GM21390 (cell line): ENCODE results near the gene EZH2.

ENCODE experiments used
- ATAC-seq: cut with Tn5 transposase; IDR thresholded peaks from one replicate; pipeline ENCODE4 v1.9.1; 2021; ENCODE audit not compliant: unreplicated experiment

Gene EZH2

DNA sequence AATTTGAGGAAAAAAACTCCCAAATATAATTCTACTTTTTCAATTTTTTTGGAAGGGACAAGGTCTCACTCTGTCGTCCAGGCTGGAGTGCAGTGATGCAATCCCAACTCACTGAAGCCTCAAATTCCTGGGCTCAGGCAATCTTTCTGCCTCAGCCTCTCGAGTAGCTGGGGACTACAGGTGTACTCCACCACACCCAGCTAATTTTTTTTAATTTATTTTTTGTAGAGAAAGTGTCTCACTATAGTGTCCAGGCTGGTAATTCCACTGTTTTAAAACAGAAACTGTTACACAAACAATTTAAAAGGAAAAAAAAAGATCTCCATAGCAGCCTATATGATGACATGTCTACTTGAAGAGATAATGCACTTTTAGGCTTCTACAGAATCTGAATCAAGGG is 25.6 kb downstream of the EZH2 start:
- ATAC-seq, result no peak

DNA sequence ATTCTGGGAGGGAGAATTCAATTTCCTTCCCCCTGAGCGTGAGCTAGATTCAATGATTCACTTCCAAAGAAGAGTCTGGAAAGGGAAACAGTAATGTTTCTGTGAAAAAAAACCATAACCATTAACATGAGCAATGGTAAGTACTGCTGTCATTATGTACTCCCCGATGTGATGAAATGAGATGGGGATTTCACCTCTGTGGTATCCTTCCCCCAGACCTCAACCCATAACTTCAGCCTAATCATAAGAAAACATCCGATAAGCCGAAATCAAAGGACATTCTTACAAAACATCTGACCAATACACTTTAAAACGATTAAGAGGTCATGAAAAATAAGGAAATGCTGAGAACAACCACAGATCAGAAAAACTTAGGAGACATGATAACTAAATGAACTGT is 27.2 kb downstream of the EZH2 start:
- no peak for ATAC-seq

DNA sequence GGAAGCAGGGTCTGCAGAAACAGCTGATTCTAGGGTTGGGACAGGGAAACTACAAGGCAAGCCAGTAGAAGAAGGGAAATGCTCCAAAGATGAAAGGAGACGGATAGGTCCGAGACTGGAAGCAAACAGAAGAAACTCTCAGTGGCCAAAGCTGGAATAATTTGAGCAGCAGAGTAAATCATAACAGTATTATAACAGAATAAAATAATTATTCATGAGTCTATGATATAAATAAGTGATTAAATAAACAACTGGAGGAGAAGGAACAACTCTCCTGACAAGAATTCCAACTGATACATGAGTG is 27.6 kb downstream of the EZH2 start:
- no peak for ATAC-seq

GRCh38 chr7:148854983-148855382 is 29.1 kb downstream of the EZH2 start:
- no peak for ATAC-seq

GRCh38 chr7:148852272-148852671 is 31.8 kb downstream of the EZH2 start:
- ATAC-seq, result no peak

DNA sequence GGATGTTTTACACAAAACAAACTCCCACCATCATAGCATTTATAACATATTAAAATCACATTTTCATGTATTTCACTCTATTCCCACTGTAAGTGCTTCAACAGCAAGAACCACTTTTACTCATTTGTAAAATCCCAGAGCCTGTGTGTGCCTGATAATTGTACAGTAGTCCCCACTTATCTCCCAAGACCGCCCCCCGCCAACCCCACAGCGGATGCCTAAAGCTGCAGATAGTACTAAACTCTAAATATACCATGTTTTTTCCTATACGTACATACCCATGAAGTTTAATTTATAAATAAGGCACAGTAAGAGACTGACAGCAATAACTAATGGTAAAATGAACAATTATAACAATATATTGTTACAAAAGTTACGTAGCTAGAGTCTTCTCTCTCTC is 33.5 kb downstream of the EZH2 start:
- ATAC-seq, result no peak

GRCh38 chr7:148849393-148850098 is 34.5 kb downstream of the EZH2 start:
- ATAC-seq, result no peak

GRCh38 chr7:148847815-148848734 is 36.0 kb downstream of the EZH2 start:
- no peak for ATAC-seq

DNA sequence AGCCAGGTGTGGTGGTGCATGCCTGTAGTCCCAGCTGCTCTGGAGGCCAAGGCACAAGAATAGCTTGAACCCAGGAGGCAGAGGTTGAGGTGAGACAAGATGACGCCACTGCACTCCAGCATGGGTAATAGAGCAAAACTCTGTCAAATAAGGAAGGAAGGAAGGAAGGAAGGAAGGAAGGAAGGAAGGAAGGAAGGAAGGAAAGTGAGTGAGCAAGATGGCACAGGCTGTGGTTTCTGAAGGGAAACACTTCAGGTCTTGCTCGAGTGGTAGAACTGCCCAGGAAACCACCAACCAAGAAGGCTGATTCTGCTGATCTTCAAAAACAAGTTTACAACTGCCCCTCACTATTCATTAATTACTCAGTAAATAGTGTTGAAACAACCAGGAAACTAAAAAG is 45.2 kb downstream of the EZH2 start:
- ATAC-seq, result no peak

GRCh38 chr7:148835854-148836253 is 48.2 kb downstream of the EZH2 start:
- no peak for ATAC-seq

DNA sequence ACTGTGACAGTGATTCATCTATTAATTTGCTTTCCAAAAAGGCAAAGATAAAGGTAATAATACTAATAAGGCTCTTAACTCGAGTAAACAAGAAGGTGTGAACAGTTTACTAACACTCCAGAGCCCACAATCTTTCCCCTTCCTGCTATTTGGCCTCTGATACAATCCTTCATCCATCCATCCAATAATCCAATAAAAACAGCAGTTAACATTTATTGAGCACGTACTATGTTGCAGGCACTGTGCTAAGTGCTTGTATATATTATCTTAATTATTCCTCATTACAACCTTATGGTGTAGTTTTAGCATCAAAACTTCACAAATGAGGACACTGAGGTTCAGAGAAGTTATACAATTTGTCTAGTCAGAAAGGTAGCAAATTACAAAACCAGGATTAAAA is 49.5 kb downstream of the EZH2 start:
- no peak for ATAC-seq

DNA sequence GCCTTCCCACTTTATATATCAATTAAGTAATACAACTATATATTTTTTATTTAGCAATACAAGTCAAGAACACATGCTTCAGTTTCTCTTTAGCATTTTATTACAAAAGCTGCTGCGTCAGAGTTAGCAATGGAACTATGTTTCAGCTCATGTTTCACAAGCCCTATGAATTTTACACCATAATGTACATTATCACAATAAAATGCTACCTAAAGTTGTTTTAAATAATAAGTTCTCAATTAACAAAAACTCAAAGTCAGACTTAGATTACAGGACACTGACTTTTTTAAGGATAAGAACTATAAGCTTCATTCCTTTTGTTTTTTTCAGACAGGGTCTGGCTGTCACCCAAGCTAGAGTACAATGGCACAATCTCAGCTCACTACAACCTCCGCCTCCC is 52.3 kb downstream of the EZH2 start:
- ATAC-seq, result no peak

DNA sequence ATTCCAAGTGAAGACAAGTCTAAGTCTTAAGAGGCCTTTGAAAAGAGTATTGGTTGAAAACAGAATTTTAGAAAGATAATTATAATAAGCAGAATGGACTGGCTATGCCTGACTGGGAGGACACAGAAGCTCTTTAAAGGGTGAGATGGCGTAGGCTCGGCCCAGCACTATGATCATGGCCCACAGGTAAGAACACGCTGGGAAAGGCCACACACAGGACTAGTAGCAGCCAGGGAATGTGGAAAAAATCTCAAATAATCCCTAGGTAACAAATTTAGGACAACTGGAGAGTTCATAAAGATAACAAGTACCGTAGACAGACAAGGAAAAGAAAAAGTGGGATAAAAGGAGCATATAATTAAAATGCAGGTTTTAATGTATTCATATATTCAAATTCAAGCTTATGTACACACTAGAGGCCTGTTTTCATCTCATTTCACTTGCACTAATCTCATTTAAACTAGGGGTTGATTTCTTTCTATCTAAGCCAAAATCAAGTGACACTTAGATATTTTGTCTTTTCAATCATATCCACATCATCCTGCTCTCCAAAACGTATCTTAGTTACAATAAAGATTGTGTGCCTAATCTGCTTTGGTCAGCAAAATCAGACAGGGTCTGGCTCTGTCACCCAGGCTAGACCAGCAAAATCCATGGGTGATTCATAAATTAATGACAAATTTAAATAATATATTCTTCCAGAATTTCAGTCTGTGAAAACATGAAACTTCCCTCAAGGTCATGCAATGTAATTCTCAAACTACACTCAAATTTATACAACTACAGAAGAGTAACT is 53.0 kb downstream of the EZH2 start:
- ATAC-seq, result no peak

GRCh38 chr7:148828965-148829364 is 55.1 kb downstream of the EZH2 start:
- no peak for ATAC-seq

- ATAC-seq, result no peak
These were observed 58.8 kb downstream of the EZH2 start for GRCh38 chr7:148825338-148825737.

DNA sequence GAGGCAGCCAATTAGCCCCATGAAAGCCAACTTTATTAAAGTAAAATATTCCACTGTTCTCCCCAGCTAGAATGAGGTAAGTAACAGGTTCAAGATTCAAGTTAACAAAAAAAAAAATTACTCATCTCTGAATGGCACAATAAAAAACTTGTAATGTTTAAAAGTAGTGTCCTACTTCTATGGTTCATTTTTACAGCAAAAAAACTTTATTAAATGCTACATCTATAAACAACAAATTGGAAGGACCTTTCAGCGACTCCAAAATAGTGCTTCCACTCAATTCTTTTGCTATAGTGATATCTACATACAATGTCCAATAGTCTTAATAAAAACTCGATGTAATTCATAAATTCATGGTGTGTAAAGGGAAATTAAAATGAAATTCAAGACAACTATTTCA is 59.2 kb downstream of the EZH2 start:
- no peak for ATAC-seq

GRCh38 chr7:148821422-148821821 is 62.7 kb downstream of the EZH2 start:
- ATAC-seq, result no peak

GRCh38 chr7:148819697-148820360 is 64.3 kb downstream of the EZH2 start:
- no peak for ATAC-seq

- no peak for ATAC-seq
These were observed 68.5 kb downstream of the EZH2 start for GRCh38 chr7:148815612-148816011.

DNA sequence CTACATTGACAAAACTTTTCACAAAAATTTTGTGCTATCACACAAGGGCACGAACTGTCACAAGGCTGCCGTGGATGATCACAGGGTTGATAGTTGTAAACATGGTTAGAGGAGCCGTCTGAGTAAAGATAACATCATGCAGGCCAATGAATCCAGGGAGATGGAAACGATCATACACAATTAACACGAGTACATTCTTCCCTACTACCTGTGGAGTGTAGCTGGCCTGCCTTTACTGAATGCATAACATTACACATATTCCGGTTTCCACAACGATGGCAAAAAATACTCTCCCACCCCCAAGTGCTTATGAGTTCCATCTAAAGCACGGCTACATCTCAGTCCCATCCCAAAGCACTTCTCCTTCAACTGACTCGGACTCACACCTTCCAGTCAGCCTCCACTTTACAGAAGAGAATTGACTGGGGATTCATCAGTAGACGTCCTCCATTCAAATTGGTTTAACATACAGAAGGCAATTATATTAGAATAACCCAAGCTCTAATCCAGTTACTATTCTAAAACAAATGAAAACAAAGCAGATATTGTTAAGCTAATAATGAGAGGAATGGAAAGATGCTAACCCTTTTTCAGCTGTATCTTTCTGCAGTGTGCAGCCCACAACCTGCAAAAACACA is 69.0 kb downstream of the EZH2 start:
- no peak for ATAC-seq

- no peak for ATAC-seq
These were observed 70.2 kb downstream of the EZH2 start for GRCh38 chr7:148813890-148814289.
